T1000 (cell line): ENCODE data around the gene MAGEB10.
"Not testable (repeated sequence)": the region's sequence is repeated elsewhere in the genome, so short reads cannot be mapped to it uniquely, and the experiment has no call there.

Experiments
- DNase-seq: peaks from one replicate; lab custom pipeline; 2025; ENCODE audit warnings: mixed read lengths; lab: John Stamatoyannopoulos, UW

The MAGEB10 gene, protein sequence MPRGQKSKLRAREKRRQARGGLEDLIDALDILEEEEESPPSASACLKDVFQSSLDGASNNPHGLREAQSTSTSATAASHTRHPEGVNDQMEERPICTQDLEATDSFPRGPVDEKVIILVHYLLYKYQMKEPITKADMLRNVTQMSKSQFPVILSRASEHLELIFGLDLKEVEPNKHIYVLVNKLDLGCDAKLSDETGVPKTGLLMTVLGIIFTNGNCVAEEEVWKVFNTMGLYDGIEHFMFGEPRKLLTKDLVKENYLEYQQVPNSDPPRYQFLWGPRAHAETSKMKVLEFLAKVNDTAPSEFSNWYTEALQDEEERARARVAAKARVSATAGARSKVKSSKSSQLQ

DNA sequence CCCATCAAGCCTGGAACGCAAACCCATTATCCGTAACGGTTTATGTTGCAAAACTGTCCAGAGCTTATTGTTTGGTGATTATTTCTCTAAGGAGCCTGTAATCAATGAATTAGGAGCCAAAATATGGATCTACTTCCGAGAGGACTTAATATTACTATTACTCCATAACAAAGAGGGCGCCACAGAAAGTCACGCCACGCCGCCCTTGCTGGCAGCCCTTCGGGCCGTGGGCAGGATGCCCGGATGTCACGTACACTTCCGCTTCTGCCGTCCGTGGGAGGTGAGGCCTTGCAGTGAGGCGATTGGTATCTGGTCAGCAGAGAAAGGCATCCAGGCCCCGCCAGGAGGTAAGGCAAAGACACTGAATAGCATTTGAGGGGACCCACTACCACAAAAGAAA is at the start of gene MAGEB10:
MAGEB10 (plus strand) TSS at position 301 of the 400 bp plus-strand sequence. CDS start 13,317 bp downstream, outside the sequence.
- no peak for DNase-seq

DNA sequence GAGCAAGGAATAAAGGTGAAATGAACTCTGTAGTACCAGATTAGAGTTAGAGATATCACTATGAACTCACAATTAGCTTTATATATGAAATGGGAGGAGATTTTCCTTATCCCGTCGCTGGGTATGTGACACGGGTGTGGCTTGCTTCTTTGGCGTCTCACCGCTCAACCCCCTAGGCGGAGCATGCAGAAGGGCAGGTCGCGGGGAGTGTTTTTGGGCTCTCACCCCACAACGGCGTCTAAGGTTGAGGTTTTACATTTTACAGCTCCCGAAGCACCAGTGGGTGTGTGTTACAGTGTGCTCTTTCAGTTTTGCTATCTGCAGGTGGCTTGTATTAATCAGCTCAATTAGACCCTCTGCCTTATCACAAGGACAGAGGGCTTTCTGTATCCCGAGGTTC is 42.1 kb upstream of the MAGEB10 start:
- DNase-seq, result no peak

DNA sequence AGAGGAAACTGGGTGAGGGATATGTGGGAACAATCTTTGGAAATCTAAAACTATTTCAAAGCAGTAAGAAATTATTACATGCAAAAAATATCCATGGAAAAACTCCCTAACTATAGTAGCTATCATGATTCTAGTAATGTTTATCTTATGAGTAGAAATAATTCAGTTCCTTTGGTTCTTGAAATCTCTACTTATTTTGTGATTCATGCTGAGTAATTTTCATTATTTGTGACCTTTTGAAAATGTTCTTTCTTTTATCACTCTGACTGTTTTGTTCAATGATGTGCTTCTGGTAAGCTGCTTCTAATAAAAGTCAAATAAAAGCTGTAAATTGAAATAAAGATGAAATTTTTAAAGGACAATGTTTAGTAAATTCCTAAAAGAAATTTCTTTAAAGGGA is 40.4 kb upstream of the MAGEB10 start:
- no peak for DNase-seq

DNA sequence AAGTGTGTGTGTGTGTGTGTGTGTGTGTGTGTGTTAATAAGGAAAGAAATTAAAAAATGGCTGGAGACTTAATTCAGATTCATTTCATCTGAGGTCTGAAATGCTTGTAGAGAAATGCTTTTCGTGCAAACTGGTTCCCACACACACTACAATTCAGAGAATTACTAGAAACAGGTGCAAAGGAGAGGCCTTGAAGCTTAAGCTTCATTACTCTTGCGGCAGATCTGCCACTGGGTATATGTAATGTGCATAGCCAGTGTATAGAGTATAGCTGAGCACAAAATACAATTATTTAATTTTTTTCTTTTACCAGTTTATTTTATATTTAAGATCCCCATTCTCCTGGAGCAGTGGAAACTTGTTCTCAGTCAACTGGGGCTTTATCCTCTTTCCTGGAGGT is 31.8 kb upstream of the MAGEB10 start:
- DNase-seq, result no peak

DNA sequence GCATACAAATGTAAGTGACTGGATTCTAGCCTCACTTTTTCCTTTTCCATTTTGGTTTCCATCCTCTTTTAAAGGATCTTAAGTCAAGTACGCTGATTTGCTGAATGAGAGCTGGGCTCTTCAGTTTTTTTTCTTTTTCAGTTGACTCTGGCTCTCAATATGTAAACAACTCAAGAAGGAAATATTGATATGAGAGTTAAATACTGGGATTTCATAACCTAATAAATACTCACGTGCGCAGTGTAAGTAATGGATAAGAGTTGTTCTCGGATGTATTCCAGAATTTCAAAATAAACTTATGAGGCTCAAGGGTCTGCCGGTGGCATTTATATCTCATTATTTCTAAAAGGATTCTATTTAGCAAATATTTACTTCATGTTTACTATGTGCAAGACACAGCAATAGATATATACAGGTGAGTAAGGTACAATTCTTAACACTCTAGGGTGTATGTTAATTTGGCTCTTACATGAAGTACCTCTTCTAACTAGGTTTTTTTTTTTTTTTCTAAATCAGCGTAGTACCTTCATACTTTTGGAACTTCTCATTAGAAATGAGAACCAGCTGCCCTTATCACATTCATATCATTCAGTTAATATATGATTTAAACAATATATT is 11.0 kb upstream of the MAGEB10 start:
- no peak for DNase-seq

DNA sequence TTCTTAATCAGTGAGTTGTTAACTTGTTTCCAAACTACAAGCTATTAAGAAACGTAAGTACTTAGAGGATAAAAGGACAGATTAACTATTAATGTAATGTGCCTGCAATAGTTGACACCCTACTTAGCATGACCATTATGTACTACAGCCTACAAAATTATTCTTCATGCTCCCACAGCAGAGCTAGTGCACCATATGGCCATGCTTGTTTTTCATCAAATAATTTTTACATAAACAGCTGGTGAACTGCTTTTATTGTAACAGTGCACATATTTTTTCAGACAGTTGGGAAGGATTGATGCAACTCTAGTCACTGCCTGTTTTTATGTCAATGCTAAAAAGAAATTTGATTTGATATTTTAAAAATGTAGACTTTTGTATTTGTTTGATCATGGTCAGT is 10.2 kb upstream of the MAGEB10 start:
- no peak for DNase-seq

DNA sequence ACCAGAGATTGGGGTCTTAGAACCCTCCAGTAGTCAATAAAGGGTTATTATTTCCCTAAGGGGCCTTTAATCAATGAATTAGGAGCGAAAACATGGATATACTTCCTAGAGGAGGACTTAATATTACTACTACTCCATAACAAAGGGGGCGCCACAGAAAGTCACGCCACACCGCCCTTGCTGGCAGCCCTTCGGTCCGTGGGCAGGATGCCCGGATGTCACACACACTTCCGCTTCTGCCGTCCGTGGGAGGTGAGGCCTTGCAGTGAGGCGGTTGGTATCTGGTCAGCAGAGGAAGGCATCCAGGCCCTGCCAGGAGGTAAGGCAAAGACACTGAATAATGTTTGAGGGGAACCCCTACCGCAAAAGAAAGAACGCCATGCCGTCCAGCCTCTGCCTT is 436 bp downstream of the MAGEB10 start:
- DNase-seq, result no peak

DNA sequence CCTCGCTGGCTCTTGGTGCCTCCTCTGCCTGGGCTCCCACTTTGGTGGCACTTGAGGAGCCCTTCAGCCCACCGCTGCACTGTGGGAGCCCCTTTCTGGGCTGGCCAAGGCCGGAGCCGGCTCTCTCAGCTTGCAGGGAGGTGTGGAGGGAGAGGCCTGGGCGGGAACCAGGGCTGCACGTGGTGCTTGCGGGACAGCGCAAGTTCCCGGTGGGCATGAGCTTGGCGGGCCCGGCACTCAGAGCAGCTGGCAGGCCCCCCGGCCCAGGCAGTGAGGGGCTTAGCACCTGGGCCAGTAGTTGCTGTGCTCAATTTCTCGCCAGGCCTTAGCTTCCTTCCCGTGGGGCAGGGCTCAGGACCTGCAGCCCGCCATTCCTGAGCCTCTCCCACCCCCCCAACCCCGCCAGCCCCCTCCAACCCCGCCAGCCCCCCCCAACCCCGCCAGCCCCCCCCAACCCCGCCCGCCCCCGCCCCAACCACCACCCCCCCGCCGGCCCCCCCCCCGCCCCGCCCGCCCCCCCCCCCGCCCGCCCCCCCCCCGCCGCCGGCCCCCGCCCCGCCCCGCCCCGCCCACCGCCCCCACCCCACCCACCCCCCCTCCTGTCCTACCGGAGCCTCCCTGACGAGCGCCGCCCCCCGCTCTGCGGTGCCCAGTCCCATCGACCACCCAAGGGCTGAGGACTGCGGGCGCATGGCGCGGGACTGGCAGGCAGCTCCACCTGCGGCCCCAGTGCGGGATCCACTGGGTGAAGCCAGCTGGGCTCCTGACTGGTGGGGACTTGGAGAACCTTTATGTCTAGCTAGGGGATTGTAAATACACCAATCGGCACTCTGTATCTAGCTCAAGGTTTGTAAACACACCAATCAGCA is 1.4 kb downstream of the MAGEB10 start:
- not testable (repeated sequence) for DNase-seq

DNA sequence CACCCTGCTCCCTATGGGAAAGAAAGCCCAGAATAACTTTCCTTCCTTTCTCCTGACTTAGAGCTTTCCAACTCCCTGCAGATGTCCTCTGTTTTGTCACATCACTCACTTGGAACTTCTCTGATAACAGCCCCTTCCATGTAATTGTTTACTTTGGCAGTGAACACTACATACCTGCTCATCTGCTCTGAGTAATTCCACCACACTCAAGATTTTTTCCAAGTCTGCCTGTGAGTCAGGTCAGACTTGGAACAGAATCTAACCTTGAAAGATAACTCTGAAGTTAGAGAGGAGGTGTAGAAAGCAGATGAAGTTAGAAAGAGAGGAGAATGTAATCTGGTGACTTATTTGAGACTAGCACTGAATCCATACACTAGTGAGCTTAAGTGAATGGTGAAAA is 7.4 kb downstream of the MAGEB10 start:
- no peak for DNase-seq

DNA sequence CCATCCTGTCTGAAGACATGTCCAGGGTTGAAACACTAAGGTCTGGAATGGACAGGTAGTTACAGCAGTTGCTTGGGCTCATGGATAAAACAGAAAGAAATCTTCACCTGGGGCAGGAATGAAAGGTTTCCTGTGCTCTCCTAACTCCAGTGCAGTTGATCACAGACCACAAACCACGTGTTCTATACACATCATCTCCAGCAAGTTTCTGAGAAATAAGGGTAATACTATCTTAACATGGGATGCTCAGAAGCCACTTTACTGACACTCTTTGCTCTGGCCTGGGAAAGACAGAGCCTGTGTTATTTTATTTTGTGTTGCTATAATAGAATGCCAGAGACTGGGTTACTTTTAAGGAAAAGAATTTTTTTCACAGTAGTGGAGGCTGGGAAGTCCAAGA is 16.0 kb downstream of the MAGEB10 start:
- DNase-seq, result no peak

DNA sequence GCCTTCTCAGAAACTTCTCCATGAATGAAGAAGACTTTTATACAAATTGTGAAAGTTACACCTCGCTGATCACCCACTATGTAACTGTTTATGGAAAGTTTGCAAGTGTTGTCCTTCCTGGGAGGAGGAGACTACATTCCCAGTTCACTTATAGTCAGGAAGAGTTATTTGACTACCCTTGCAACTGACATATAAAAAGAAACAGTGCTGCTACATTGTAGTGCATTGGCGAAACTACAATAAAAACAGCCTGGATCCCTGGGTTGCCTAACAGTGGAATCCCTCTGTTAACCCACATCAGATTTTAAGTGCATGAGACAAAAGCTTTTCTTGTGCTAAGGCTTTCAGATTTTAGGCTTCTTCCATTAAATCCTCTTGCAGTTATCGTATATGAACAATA is 30.4 kb downstream of the MAGEB10 start:
- no peak for DNase-seq

DNA sequence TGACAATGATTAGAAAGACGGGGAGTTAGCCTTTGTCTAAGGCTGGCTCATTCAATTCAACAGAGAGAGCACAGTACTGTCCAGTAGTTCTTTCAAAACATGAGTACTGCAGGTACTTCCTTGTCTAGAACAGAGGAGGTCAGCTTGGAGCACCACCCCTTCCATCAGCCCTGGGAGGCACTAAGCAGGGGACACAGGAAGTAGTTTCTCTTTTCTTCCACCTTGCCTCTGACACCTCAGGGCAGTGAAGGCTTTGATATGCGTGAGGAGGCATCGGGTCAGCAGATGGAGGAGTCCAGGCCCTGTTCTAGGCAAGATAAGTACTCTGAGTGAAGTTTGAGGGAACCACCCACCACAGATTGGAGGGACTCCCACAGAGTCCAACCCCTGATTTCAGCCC is 33.1 kb downstream of the MAGEB10 start:
- no peak for DNase-seq

DNA sequence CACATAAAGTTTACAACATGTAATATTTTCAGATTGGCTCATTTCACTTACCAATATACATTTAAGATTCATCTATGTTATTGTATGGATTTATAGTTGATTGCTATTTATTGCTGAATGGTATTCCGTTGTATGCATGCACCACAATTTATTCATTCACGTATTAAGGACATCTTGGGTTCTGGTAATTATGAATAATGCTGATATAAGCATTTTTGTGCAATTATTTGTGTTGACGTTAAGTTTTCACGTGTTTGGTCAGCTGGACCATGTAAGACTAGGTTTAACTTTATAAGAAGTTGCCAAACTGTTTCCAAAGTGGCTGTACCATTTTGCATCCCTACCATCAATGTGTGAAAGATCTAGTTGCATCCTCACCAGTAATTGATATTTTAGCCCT is 35.1 kb downstream of the MAGEB10 start:
- no peak for DNase-seq

DNA sequence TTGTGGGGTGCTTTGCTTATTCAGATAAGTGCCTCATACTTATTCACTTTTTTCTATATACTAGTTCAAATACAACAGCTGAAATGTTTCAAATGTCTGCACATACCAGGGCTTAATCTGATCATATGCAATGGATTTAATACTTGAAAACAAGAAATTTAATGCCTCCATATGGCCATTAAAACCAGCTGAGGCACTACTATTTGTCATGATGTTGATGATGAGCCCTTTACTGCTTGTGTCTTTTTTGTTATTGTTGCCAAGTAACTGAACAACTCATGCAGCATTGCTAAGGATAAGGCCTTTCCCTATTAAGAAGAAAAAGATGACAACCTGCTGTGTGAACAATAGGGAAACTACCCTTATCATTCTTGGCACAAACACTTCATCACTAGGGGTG is 52.5 kb downstream of the MAGEB10 start:
- no peak for DNase-seq

DNA sequence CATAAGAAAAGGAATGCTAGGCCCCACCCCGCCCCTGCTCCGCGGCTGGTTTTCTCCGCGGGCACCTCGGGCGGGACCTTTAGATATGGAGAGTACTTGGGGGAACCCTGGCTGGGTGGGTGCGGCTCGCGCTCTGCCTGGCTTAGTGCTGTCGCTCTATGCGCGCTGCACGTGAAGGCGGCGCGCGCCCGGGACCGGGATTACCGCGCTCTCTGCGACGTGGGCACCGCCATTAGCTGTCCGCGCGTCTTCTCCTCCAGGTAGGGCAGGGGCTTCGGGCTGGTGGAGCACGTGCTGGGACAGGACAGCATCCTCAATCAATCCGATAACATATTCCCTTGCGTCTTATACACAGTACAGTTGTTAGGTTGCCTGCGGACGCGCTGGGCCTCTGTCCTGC is 56.0 kb downstream of the MAGEB10 start:
- DNase-seq, result no peak
